ENCODE measurements around the gene GLB1L. TPM values are rescaled to one million over a fixed set of nuclear protein-coding genes. Genes with fewer than 3 reads are reported as not detected.

GLB1L gene
- total and polyA plus RNA-seq, 8 donors: 9.9 to 17.9 (median 16.1) TPM

GRCh38 chr2:219291910-219292490 is 46.8 kb upstream of the GLB1L start:
- intact Hi-C loops (cut with DNase I): loop anchor here in 1 of 2 donors (10.0 kb wide), 1 partner anchor 127 kb away; the partner anchor contains the start of gene NHEJ1
- Histone ChIP-seq H3K27ac (no peak overlapping the region), H3K4me1 (peaks cover 0 to 13% of the 10 kb centered on the region in 2 donors), H3K36me3 (no peaks in the 10 kb centered on the region), H3K4me3 (no peak overlapping the region), H3K9me3 (no peaks in the 10 kb centered on the region), H3K27me3 (peaks cover 0 to 5% of the 10 kb centered on the region in 2 donors)
- ATAC-seq: no peak
- TF ChIP-seq CTCF (IDR thresholded peaks at IDR 0.05): no peak
- DNase-seq: peak in 1 of 4 donors; percentile 17

- H3K27ac ChIP-seq: no peak overlapping the region
Observed at GRCh38 chr2:219291394-219291793, 46.1 kb upstream of the GLB1L start.

GRCh38 chr2:219290381-219291171 is 45.3 kb upstream of the GLB1L start:
- Histone ChIP-seq H3K4me1 (peaks cover 0 to 13% of the 10 kb centered on the region in 2 donors), H3K4me3 (no peak overlapping the region), H3K9me3 (no peaks in the 10 kb centered on the region), H3K27ac (no peak overlapping the region), H3K36me3 (peaks cover 0 to 13% of the 10 kb centered on the region in 2 donors), H3K27me3 (peaks cover 0 to 5% of the 10 kb centered on the region in 2 donors)
- intact Hi-C loops (cut with DNase I): loop anchor here in 1 of 2 donors (10.0 kb wide), 1 partner anchor 126 kb away; the partner anchor contains the start of gene NHEJ1
- ATAC-seq: no peak
- TF ChIP-seq CTCF (IDR thresholded peaks at IDR 0.05): no peak
- peak in 1 of 4 donors; percentile 50 for DNase-seq

More at GRCh38 chr2:219291394-219291793, 46.1 kb upstream of the GLB1L start:
- H3K4me3 ChIP-seq: no peak overlapping the region
- no peaks in the 10 kb centered on the region for H3K9me3 ChIP-seq
- intact Hi-C loops (cut with DNase I): loop anchor here in 1 of 2 donors (10.0 kb wide), 1 partner anchor 127 kb away; the partner anchor contains the start of gene NHEJ1
- peak in 1 of 4 donors; percentile 47 for DNase-seq
- no peak for TF ChIP-seq CTCF (IDR thresholded peaks at IDR 0.05)
- peaks cover 0 to 5% of the 10 kb centered on the region in 2 donors for H3K27me3 ChIP-seq
- peaks cover 0 to 13% of the 10 kb centered on the region in 2 donors for H3K4me1 ChIP-seq
- peaks cover 0 to 4% of the 10 kb centered on the region in 2 donors for H3K36me3 ChIP-seq
- no peak for ATAC-seq

GRCh38 chr2:219289537-219290361 is 44.5 kb upstream of the GLB1L start:
- peak overlapping the region in 1 of 2 donors; percentile 44 for H3K27ac ChIP-seq
- H3K4me1 ChIP-seq: peaks cover 0 to 7% of the 10 kb centered on the region in 2 donors
- peaks cover 0 to 21% of the 10 kb centered on the region in 2 donors for H3K36me3 ChIP-seq
- H3K27me3 ChIP-seq: peaks cover 0 to 5% of the 10 kb centered on the region in 2 donors
- no peak overlapping the region for H3K4me3 ChIP-seq
- ATAC-seq: peak; percentile 54
- no peaks in the 10 kb centered on the region for H3K9me3 ChIP-seq
- intact Hi-C loops (cut with DNase I): loop anchor here in 1 of 2 donors (10.0 kb wide), 1 partner anchor 125 kb away; the partner anchor contains the start of gene NHEJ1
- peak in 3 of 4 donors; percentile 39 to 82 (median 46) for DNase-seq
- TF ChIP-seq CTCF (IDR thresholded peaks at IDR 0.05): no peak
